K562 (cell line): ENCODE measurements around the gene FERMT3. TPM values are rescaled to one million over a fixed set of nuclear protein-coding genes. Genes with fewer than 3 reads are reported as not detected.

Experiments used
- ATAC-seq: fragments of 200-7000 bp; cut with Tn5 transposase; 3 replicates; pipeline ENCODE4 v1.9.1; 2020; ENCODE audit warnings: moderate library complexity
- BruUV-seq: library from RNA; stranded (reverse); fragments of 400-500 nt; replicated peaks from 2 replicates; lab custom pipeline; 2021; lab: Mats Ljungman, UMichigan
- CTCF ChIA-PET: fragments of 300-600 bp; formaldehyde crosslinking; extraction: SDS; loops from one replicate; lab custom pipeline; 2021; ENCODE audit warnings: low intra/inter-chr PET ratio; lab: Yijun Ruan, JAX
- POLR2A ChIA-PET: fragments of 300-600, 350-650 bp; sonication (Branson Sonifier 250); formaldehyde crosslinking; extraction: SDS; loops from one replicate; lab custom pipeline; 2021; ENCODE audit warnings: antibody characterized with exemption, inconsistent platforms; lab: Yijun Ruan, JAX
- DNase-seq, 4 experiments: peaks; one replicate each; pipeline versions ENCODE4 v3.0.0 to v3.0.0-alpha.2; 2011 to 2018; ENCODE audit warnings: low spot score in 3 of 4, mixed read lengths in 3 of 4; ENCODE audit errors: extremely low read depth in 1 of 4
- FAIRE-seq: peaks from 2 replicates; lab custom pipeline; 2011; peaks lifted over from hg19 to GRCh38; lab: Jason Lieb, UNC
- H2AFZ ChIP-seq: 2 replicates; pipeline ENCODE4 v1.6.0; 2011; ENCODE audit warnings: low read depth, low read length, control low read depth, inconsistent platforms
- H3K27ac ChIP-seq: fragments of 200-600 bp; 3 replicates; pipeline ENCODE4 v1.8.0; 2011; ENCODE audit warnings: low read depth, mild to moderate bottlenecking, control low read depth, inconsistent platforms, low read length, moderate library complexity, mixed read lengths; ENCODE audit errors: extremely low read depth
- H3K27me3 ChIP-seq, 2 experiments: fragments of 300-600 bp in 1 of 2; 2 replicates in 1 of 2; 3 replicates in 1 of 2; pipeline versions ENCODE4 v1.6.0 to v1.8.0; 2011; ENCODE audit warnings: inconsistent platforms in 2 of 2, low read length in 2 of 2, mild to moderate bottlenecking in 1 of 2, mixed read lengths in 1 of 2, moderate library complexity in 1 of 2; ENCODE audit not compliant: control insufficient read depth in 2 of 2, insufficient read depth in 2 of 2
- H3K36me3 ChIP-seq: fragments of 300-600 bp; 3 replicates; pipeline ENCODE4 v1.8.0; 2011; ENCODE audit warnings: mild to moderate bottlenecking, low read length, inconsistent platforms; ENCODE audit not compliant: control insufficient read depth, insufficient read depth
- H3K4me1 ChIP-seq, 2 experiments: fragments of 200-600 bp in 1 of 2; replicated peaks in 1 of 2; 2 replicates in 1 of 2; 3 replicates in 1 of 2; pipeline versions ENCODE4 v1.5.1 to v1.8.0; 2011; ENCODE audit warnings: inconsistent platforms in 2 of 2, low read length in 2 of 2, mild to moderate bottlenecking in 1 of 2, mixed read lengths in 1 of 2, moderate library complexity in 1 of 2; ENCODE audit not compliant: control insufficient read depth in 2 of 2, insufficient read depth in 2 of 2
- H3K4me2 ChIP-seq: 2 replicates; pipeline ENCODE4 v1.6.1; 2011; ENCODE audit warnings: low read length, control low read depth, inconsistent platforms, mixed read lengths; ENCODE audit not compliant: insufficient read depth
- H3K4me3 ChIP-seq: fragments of 200-600 bp; sonication (generic), shearing (Covaris generic); 2 replicates; pipeline ENCODE4 v1.5.1; 2016; ENCODE audit warnings: control low read depth, inconsistent platforms
- H3K79me2 ChIP-seq: fragments of 200-600 bp; 3 replicates; pipeline ENCODE4 v1.8.0; 2011; ENCODE audit warnings: low read length, inconsistent platforms; ENCODE audit not compliant: control insufficient read depth, insufficient read depth
- H3K9ac ChIP-seq, 2 experiments: 2 replicates each; pipeline versions ENCODE4 v1.6.0 to v1.6.1; 2011; ENCODE audit warnings: low read depth in 2 of 2, low read length in 2 of 2, control low read depth in 1 of 2, inconsistent platforms in 1 of 2, mild to moderate bottlenecking in 1 of 2, mixed read lengths in 1 of 2; ENCODE audit not compliant: insufficient read depth in 1 of 2
- H3K9me1 ChIP-seq: one replicate; pipeline ENCODE4 v1.6.0; 2011; ENCODE audit warnings: inconsistent platforms, mild to moderate bottlenecking, low read length, moderate library complexity; ENCODE audit not compliant: control insufficient read depth, insufficient read depth
- H3K9me3 ChIP-seq: replicated peaks from 2 replicates; pipeline ENCODE4 v1.5.1; 2011; ENCODE audit warnings: low read depth, low read length, inconsistent platforms; ENCODE audit not compliant: control insufficient read depth, insufficient read depth
- H4K20me1 ChIP-seq: replicated peaks from 2 replicates; pipeline ENCODE4 v1.6.1; 2011; ENCODE audit warnings: low read length, inconsistent platforms, mixed read lengths; ENCODE audit not compliant: control insufficient read depth, insufficient read depth
- CBX8 ChIP-seq: fragments of 200-600 bp; sonication (generic); IDR thresholded peaks from 2 replicates; pipeline ENCODE4 v1.6.1; 2012; ENCODE audit warnings: borderline replicate concordance, mixed run types, low read depth, mild to moderate bottlenecking, moderate library complexity, mixed read lengths, low read length, control low read depth, inconsistent platforms; ENCODE audit not compliant: poor library complexity, severe bottlenecking; ENCODE audit errors: extremely low read depth
- EGR1 ChIP-seq: fragments of 450-650 bp; conservative IDR thresholded peaks from 2 replicates; pipeline ENCODE4 v1.6.1; 2017; ENCODE audit warnings: mild to moderate bottlenecking
- ETS1 ChIP-seq: conservative IDR thresholded peaks from 2 replicates; pipeline ENCODE4 v1.6.1; 2011; ENCODE audit warnings: low read depth, mild to moderate bottlenecking, low read length; ENCODE audit not compliant: control insufficient read depth
- HES1 ChIP-seq: fragments of 450-650 bp; IDR thresholded peaks from 2 replicates; pipeline ENCODE4 v1.6.1; 2016; ENCODE audit warnings: low read depth, mild to moderate bottlenecking, moderate library complexity
- HNRNPL ChIP-seq: fragments of 200-400 bp; formaldehyde crosslinking; IDR thresholded peaks from 2 replicates; pipeline ENCODE4 v1.6.1; 2017; ENCODE audit warnings: low read depth, mild to moderate bottlenecking, low read length
- MCM5 ChIP-seq: fragments of 450-650 bp; IDR thresholded peaks from 2 replicates; pipeline ENCODE4 v1.6.1; 2016; ENCODE audit warnings: low read depth
- MTA1 ChIP-seq: fragments of 450-650 bp; IDR thresholded peaks from 2 replicates; pipeline ENCODE4 v1.6.1; 2017; ENCODE audit warnings: borderline replicate concordance
- SIN3A ChIP-seq, 2 experiments: fragments of 150-350 bp in 1 of 2; IDR thresholded peaks; 2 replicates each; pipeline ENCODE4 v1.6.1; 2011 to 2016; ENCODE audit warnings: borderline replicate concordance in 2 of 2, low read depth in 2 of 2, low read length in 2 of 2, mild to moderate bottlenecking in 2 of 2, moderate library complexity in 2 of 2; ENCODE audit not compliant: control insufficient read depth in 1 of 2
- TAF1 ChIP-seq: IDR thresholded peaks from 2 replicates; pipeline ENCODE4 v1.6.1; 2011; ENCODE audit warnings: mild to moderate bottlenecking, low read length, moderate library complexity; ENCODE audit not compliant: insufficient read depth, control insufficient read depth, severe bottlenecking; ENCODE audit errors: extremely low read depth
- ZFPM2 ChIP-seq: fragments of 250-450 bp; sonication (Bioruptor Pico); IDR thresholded peaks from 2 replicates; pipeline ENCODE4 v1.5.1; 2022; ENCODE audit warnings: mild to moderate bottlenecking
- ZFX ChIP-seq: sonication (generic); formaldehyde crosslinking; IDR thresholded peaks from 2 replicates; pipeline ENCODE4 v1.8.0; 2022; ENCODE audit warnings: mild to moderate bottlenecking, missing genetic modification reagents, moderate library complexity
- ZKSCAN8 ChIP-seq: fragments of 200-800 bp; sonication (Bioruptor generic); IDR thresholded peaks from 2 replicates; pipeline ENCODE4 v1.6.1; 2016; ENCODE audit warnings: missing genetic modification characterization, missing compliant biosample characterization
- ZNF253 ChIP-seq: fragments of 250-450 bp; sonication (Bioruptor Pico); conservative IDR thresholded peaks from 2 replicates; pipeline ENCODE4 v1.6.1; 2021; ENCODE audit warnings: mild to moderate bottlenecking
- WGBS: fragments of 100-300 bp; shearing (Covaris generic); methylation state at CpG from one replicate; pipeline ENCODE4 v1.1.6; 2016; ENCODE audit warnings: low coverage, mixed read lengths; ENCODE audit not compliant: insufficient coverage; ENCODE audit errors: missing lambda C conversion rate; 5-methylcytosine and 5-hydroxymethylcytosine counted together
- in situ Hi-C: fragments of 300-500 bp; cut with MboI; formaldehyde crosslinking; loops from 4 replicates; pipeline ENCODE4 v1.15.0; 2018; ENCODE audit warnings: inconsistent platforms, mixed read lengths
- intact Hi-C: fragments of 100-400 bp; cut with micrococcal nuclease; formaldehyde crosslinking; loops from 2 replicates; pipeline ENCODE4 v1.14.2; 2022
- polyA plus RNA-seq, 8 experiments: library from polyadenylated mRNA; depleted of rRNA in 4 of 8; stranded (reverse) in 5 of 8; unstranded in 3 of 8; fragments of >200 nt; fragmentation: Nextera tagmentation in 2 of 8; fragmentation: Illumina TruSeq in 1 of 8; extraction: Ambion mirVana in 2 of 8; extraction: Trizol in 1 of 8; gene quantifications; 2 replicates each; pipeline versions ENCODE4 v1.2.1 to v1.2.3, GENCODE V29; 2011 to 2014; ENCODE audit warnings: inconsistent platforms in 1 of 8, missing spikeins in 1 of 8
- total RNA-seq, 7 experiments: library from RNA; depleted of rRNA in 6 of 7; stranded (reverse); fragments of >200 nt in 6 of 7; fragmentation: Illumina TruSeq in 2 of 7; extraction: Trizol in 2 of 7; gene quantifications; 2 replicates each; pipeline versions ENCODE4 v1.2.1 to v1.2.3, GENCODE V29; 2011 to 2021; ENCODE audit warnings: low replicate concordance in 1 of 7
- TF ChIP-seq, protein P1 (sequence below): sonication (generic); formaldehyde crosslinking; IDR thresholded peaks from 2 replicates; pipeline ENCODE4 v1.8.0; 2022; ENCODE audit warnings: missing genetic modification reagents, mild to moderate bottlenecking, moderate library complexity, borderline replicate concordance
- TF ChIP-seq, protein P2 (sequence below): sonication (generic); formaldehyde crosslinking; IDR thresholded peaks from 2 replicates; pipeline ENCODE4 v1.8.0; 2022; ENCODE audit warnings: mild to moderate bottlenecking, low read depth, missing genetic modification reagents

Gene FERMT3
- total and polyA plus RNA-seq, 9 of the 15 experiments (the other 6 are each of a cell fraction or from before 2014, with no cell fraction given) = 3.2 to 275 (median 79.7) TPM

DNA sequence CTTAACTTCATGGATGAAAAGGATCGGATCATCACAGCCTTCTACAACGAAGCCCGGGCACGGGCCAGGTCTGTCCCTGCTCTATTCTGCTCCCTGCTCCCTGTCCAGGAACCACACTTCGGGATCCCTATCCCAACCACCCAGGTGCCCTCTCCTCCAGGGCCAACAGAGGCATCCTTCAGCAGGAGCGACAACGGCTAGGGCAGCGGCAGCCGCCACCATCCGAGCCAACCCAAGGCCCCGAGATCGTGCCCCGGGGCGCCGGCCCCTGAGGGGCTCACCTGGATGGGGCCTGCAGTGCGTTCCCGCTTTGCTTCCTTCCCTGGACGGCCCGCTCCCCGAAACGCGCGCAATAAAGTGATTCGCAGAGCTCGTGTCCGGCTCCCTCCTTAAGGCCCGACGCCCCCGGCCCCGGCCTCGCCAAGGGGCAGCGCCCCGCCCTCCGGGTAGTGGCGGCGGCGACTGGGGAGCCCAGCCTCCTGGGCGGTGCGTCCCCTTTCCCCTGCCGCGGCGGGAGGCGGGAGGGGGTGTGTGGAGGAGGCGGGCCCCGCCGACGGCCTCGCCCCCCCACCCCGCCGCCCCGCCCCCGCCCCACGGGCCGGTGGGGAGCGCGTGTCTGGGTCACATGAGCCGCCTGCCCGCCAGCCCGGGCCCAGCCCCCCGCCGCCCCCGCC, 27.5 kb downstream of the FERMT3 start, which contains the start of gene VEGFB:
Gene VEGFB (plus strand): TSS at position 672 of the 674 bp plus-strand sequence. CDS start 250 bp downstream, outside the sequence.
- DNase-seq (peak; percentile 84 to 87 (median 86)), ATAC-seq (peak; percentile 67), FAIRE-seq (no peak)
- WGBS = 14% methylated on average over 31 of the region's 62 CpGs
- Histone ChIP-seq H3K4me1 (peaks cover 37 to 70% of the 10 kb centered on the region in 2 experiments), H3K4me2 (peak within 1 kb of the TSS; percentile 88), H3K27ac (peak within 1 kb of the TSS; percentile 62; the same call in 2 of the 3 replicates), H3K79me2 (peaks cover 39% of the 10 kb centered on the region), H3K4me3 (peak within 1 kb of the TSS; percentile 71), H2AFZ (no peak within 1 kb of the TSS; the same call in 1 of the 2 replicates), H4K20me1 (no peaks in the 10 kb centered on the region), H3K36me3 (peaks cover 37% of the 10 kb centered on the region; the same call in 2 of the 3 replicates), H3K9me3 (no peaks in the 10 kb centered on the region), H3K9ac (peak within 1 kb of the TSS; percentile 58 to 91), H3K9me1 (no peaks in the 10 kb centered on the region), H3K27me3 (no peaks in the 10 kb centered on the region)
- intact Hi-C loops = no loop called here
- TSS peak; percentile 47 for BruUV-seq
- POLR2A ChIA-PET = interaction anchor here (2.2 kb wide), 1 partner anchor 11 kb away, joined by 10 read pairs; no protein-coding TSS in a partner anchor
- in situ Hi-C loops = no loop called here
- CTCF ChIA-PET = no interaction called here
- no peak for TF ChIP-seq TAF1
- peak; percentile 46; the same call in 1 of the 2 replicates for TF ChIP-seq HNRNPL
- TF ChIP-seq ZFPM2 (CRISPR knock-in tag) = no peak
- TF ChIP-seq ZNF253 = no peak
- TF ChIP-seq HES1 = no peak
- no peak for TF ChIP-seq CBX8
- no peak for TF ChIP-seq MTA1
- TF ChIP-seq, protein P1, sequence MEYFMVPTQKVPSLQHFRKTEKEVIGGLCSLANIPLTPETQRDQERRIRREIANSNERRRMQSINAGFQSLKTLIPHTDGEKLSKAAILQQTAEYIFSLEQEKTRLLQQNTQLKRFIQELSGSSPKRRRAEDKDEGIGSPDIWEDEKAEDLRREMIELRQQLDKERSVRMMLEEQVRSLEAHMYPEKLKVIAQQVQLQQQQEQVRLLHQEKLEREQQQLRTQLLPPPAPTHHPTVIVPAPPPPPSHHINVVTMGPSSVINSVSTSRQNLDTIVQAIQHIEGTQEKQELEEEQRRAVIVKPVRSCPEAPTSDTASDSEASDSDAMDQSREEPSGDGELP = peak; percentile 41; the same call in 1 of the 2 replicates
- no peak for TF ChIP-seq ZKSCAN8
- TF ChIP-seq SIN3A (IDR thresholded peaks at IDR 0.05; ENCODE audit: borderline replicate concordance in 2 of 2, control insufficient read depth in 1 of 2, low read depth in 2 of 2, low read length in 2 of 2) = 0 out of 4 replicates have a peak, but pooled peaks of 1 of the 2 experiments have one; percentile 46
- TF ChIP-seq, protein P2, sequence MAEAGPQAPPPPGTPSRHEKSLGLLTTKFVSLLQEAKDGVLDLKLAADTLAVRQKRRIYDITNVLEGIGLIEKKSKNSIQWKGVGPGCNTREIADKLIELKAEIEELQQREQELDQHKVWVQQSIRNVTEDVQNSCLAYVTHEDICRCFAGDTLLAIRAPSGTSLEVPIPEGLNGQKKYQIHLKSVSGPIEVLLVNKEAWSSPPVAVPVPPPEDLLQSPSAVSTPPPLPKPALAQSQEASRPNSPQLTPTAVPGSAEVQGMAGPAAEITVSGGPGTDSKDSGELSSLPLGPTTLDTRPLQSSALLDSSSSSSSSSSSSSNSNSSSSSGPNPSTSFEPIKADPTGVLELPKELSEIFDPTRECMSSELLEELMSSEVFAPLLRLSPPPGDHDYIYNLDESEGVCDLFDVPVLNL = peak; percentile 28; the same call in 1 of the 2 replicates
- 0 out of 2 replicates have a peak, but pooled peaks have one; percentile 24 for TF ChIP-seq ETS1
- TF ChIP-seq MCM5 = no peak
- peak; percentile 75 for TF ChIP-seq EGR1
- peak; percentile 76 for TF ChIP-seq ZFX (CRISPR knock-in tag)
